NB4 (cell line): ENCODE results near the gene TMEM235.

ENCODE experiments used
- DNase-seq: peaks from one replicate; pipeline ENCODE4 v3.0.0; 2010; ENCODE audit warnings: low read depth
- H3K4me3 ChIP-seq: one replicate; pipeline ENCODE4 v1.5.1; 2011; ENCODE audit warnings: mild to moderate bottlenecking, low read depth, low read length, moderate library complexity
- MYC ChIP-seq: IDR thresholded peaks from 2 replicates; pipeline ENCODE4 v1.6.1; 2011; ENCODE audit warnings: low read depth, low read length
- POLR2A ChIP-seq: IDR thresholded peaks from 2 replicates; pipeline ENCODE4 v1.6.1; 2011; ENCODE audit warnings: mild to moderate bottlenecking; ENCODE audit not compliant: insufficient read length; ENCODE audit errors: extremely low read depth
- TF ChIP-seq, protein P1 (sequence below): IDR thresholded peaks from 2 replicates; pipeline ENCODE4 v1.6.1; 2011; ENCODE audit warnings: low read depth, low read length
- TF ChIP-seq, protein P2 (sequence below): IDR thresholded peaks from one replicate; pipeline ENCODE4 v1.5.1; 2012; ENCODE audit warnings: low read depth, low read length

TMEM235 gene

DNA sequence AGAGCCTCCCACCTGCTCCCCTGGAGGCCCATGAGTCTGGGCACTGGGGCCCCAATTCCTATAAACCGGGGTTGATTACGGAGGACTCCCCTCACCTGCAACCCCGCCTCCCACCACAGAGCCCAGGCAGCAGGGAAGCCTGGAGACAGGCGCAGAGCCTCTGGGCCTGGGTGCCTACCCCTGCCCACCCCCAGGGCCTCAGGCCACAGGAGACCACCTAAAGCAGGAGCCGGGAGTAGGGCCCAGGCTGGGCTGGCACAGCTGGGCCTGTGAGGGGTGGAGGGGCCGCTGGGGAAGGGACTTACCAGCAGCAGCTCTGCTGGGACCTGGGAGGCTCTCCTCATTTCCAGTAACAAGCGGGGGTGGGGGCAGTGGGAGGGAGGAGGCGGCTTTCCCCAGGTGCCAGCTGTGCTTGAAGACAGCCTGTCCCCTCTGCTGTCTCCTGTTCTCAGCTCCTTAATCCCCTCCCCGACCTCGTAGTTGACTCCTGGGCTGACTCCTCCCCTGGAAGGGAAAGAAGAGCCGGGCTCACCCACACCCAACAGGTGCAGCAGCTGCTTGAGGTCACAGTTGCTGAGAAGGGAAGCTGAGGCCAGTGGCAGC lies 46.8 kb downstream of the TMEM235 start:
- H3K4me3 ChIP-seq, result no peak overlapping the region
- no peak for DNase-seq
- TF ChIP-seq MYC (no peak), POLR2A (no peak)
- TF ChIP-seq, protein P1, sequence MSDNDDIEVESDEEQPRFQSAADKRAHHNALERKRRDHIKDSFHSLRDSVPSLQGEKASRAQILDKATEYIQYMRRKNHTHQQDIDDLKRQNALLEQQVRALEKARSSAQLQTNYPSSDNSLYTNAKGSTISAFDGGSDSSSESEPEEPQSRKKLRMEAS, result no peak
- TF ChIP-seq, protein P2, sequence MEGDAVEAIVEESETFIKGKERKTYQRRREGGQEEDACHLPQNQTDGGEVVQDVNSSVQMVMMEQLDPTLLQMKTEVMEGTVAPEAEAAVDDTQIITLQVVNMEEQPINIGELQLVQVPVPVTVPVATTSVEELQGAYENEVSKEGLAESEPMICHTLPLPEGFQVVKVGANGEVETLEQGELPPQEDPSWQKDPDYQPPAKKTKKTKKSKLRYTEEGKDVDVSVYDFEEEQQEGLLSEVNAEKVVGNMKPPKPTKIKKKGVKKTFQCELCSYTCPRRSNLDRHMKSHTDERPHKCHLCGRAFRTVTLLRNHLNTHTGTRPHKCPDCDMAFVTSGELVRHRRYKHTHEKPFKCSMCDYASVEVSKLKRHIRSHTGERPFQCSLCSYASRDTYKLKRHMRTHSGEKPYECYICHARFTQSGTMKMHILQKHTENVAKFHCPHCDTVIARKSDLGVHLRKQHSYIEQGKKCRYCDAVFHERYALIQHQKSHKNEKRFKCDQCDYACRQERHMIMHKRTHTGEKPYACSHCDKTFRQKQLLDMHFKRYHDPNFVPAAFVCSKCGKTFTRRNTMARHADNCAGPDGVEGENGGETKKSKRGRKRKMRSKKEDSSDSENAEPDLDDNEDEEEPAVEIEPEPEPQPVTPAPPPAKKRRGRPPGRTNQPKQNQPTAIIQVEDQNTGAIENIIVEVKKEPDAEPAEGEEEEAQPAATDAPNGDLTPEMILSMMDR, result no peak

DNA sequence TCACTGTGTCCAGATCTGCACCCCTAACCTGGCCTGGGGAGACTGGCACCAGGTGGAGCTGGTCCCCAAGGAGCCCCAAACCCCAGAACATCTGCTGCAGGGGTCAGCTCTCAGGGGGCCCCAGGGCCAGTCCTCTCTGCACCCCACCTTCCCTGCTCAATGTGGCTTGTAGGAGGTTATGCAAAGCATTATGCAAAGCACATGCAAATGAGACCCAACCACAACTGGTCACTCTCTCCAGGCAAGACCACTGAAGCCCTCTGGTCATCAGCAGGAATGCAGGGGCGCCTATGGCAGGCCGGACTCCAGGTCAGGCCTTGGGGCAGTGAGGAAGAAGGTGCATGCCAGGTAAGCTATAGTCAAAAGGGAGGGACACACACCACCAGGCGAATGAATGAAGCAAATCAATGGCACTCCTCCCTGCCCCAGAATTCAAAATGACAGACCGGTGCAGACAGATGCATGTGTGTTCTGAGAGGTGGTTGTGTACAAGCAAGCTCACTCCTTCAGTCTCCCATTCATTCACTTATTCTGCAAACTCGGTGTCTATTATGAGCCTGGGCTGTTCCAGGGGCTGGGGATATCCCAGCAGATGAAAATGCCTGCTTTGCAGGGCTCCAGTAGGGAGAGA lies 48.0 kb downstream of the TMEM235 start:
- H3K4me3 ChIP-seq, result no peak overlapping the region
- no peak for DNase-seq
- no peak for TF ChIP-seq POLR2A
- TF ChIP-seq, protein P2, result no peak
- no peak for TF ChIP-seq MYC
- TF ChIP-seq, protein P1, result no peak

DNA sequence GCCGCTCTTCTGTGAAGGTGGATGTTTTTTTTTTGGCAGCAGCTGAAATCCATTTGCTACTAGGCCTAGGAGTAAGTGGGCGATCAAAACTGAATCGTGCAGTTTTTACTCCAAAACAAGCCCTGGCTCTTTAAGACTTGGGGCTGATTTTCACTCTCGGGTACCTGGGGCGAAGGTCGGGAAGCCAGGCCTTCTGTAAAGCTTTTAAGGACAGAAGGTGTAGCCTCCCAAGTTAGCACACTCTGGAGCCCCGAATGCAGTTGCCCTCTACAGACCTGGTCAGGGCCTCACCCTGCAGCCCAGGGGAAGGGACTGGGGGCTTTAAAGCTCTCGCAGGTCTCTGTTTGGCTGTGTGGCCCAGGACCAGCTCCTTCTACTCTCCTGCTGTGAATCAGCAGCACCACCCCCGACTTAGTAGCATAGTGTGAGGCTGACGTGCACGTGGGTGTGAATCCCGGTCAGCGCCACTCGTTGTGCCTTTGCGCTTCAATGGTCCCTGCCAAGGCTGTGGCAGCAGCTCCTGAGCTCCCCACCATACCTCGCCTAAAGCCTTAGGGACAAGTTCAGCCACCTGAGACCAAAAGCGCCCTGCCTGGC lies 49.9 kb downstream of the TMEM235 start:
- TF ChIP-seq, protein P1, result no peak
- TF ChIP-seq, protein P2, result no peak
- TF ChIP-seq POLR2A (no peak), MYC (no peak)
- DNase-seq, result no peak
- H3K4me3 ChIP-seq, result no peak overlapping the region

DNA sequence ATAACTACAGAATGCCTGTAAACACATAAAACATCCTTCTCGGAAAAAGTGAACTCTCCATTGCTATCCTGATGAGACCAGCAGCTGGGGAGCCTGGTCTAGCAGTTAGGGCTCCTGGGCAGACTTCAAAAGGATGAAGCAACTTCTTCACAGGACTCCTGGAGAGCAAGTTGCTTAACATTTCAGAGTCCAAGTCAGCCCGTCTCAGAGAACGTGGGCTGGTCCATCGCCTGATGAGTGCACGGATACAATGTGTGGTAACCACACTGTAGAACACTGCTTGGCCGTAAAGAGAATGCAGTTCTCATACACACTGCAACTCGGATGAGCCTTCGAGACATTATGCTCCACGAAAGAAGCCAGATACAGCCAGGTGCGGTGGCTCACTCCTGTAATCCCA lies 52.7 kb downstream of the TMEM235 start:
- peak; percentile 96 for DNase-seq
- H3K4me3 ChIP-seq, result no peak overlapping the region
- TF ChIP-seq POLR2A (no peak), MYC (peak; percentile 92)
- TF ChIP-seq, protein P2, result no peak
- TF ChIP-seq, protein P1, result peak; percentile 85

DNA sequence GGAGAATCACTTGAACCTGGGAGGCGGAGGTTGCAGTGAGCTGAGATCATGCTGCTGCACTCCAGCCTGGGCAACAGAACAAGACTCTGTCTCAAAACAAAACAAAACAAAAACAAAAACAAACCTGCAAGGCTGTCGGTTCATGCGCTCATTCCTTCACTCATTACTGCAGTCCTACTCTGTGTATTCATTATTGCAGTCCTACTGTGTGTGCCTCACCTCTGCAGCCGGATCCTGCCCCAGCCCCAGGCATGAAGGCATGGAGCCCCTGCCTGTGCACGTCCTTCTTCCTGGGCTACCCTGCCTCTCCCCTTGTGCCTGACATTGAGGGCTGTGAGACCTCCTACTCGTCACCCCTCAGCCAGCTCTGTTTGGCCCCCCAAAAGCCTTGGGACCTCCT lies 57.6 kb downstream of the TMEM235 start:
- TF ChIP-seq, protein P2, result no peak
- TF ChIP-seq, protein P1, result no peak
- TF ChIP-seq MYC, result no peak
- TF ChIP-seq POLR2A, result no peak
- no peak overlapping the region for H3K4me3 ChIP-seq

More for the DNA sequence above, 57.6 kb downstream of the TMEM235 start:
- no peak for DNase-seq
